Measurements from ENCODE around the gene CDK5R1.
"Not testable (repeated sequence)": the region's sequence is repeated elsewhere in the genome, so short reads cannot be mapped to it uniquely, and the experiment has no call there.

The CDK5R1 gene

GRCh38 chr17:32519228-32520103 is 32.7 kb downstream of the CDK5R1 start:
- DNase-seq, result peak; percentile 57

GRCh38 chr17:32520104-32520701 is 33.4 kb downstream of the CDK5R1 start:
- DNase-seq, result peak; percentile 14

- DNase-seq, result no peak
These were observed 34.1 kb downstream of the CDK5R1 start for GRCh38 chr17:32520737-32521404.

GRCh38 chr17:32523017-32523680 is 36.4 kb downstream of the CDK5R1 start:
- no peak for DNase-seq

GRCh38 chr17:32523827-32524552 is 37.2 kb downstream of the CDK5R1 start:
- DNase-seq, result no peak

GRCh38 chr17:32524553-32524880 is 37.7 kb downstream of the CDK5R1 start:
- DNase-seq, result not testable (repeated sequence)

- DNase-seq, result no peak
These were observed 38.3 kb downstream of the CDK5R1 start for GRCh38 chr17:32525122-32525521.

GRCh38 chr17:32527146-32527545 is 40.4 kb downstream of the CDK5R1 start:
- no peak for DNase-seq

- no peak for DNase-seq
These were observed 42.0 kb downstream of the CDK5R1 start for GRCh38 chr17:32528825-32529224.

- DNase-seq, result peak; percentile 18
These were observed 42.8 kb downstream of the CDK5R1 start for GRCh38 chr17:32529604-32530003.

- no peak for DNase-seq
These were observed 46.5 kb downstream of the CDK5R1 start for GRCh38 chr17:32533296-32533695.

GRCh38 chr17:32536736-32537643 is 50.2 kb downstream of the CDK5R1 start:
- DNase-seq, result no peak

All from NCI-H774 (cell line).